OCI-LY7 (cell line): ENCODE measurements around the gene ROBO2.

Experiments used
- CTCF ChIP-seq: fragments of 200-600 bp; sonication (generic); conservative IDR thresholded peaks from 2 replicates; pipeline ENCODE4 v1.5.1; 2014; ENCODE audit warnings: mild to moderate bottlenecking, antibody characterized with exemption, low read length, moderate library complexity, mixed read lengths
- EZH2phosphoT487 ChIP-seq: fragments of 200-600 bp; sonication (generic); IDR thresholded peaks from 2 replicates; pipeline ENCODE4 v1.6.1; 2018; ENCODE audit warnings: low read depth, borderline replicate concordance, mild to moderate bottlenecking, mixed run types, antibody characterized with exemption, low read length, moderate library complexity, mixed read lengths

DNA sequence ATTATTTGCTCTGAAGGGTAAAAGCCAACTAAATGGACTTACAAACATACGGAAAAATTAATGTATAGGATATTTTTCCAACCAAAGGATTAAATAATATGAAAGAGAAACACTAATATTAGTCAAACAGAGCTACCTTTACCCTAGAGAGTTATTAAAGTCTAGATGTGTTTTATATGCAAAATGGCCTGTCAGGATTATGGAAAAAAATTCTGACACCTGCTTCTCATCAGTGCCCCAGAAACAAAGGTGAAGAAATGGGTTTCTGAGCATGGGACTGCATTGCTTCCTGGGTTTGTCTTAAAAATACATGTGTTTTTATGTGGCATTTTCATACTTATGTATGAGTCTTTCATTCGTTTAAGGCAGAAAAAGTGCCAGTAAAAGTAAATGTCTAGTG, 148.3 kb downstream of the ROBO2 start:
- TF ChIP-seq EZH2phosphoT487 = no peak
- TF ChIP-seq CTCF = no peak
